ENCODE data around the gene VAV3.
A peak's percentile ranks its signal among the peaks of the same experiment; 100 is the strongest.

The VAV3 gene

DNA sequence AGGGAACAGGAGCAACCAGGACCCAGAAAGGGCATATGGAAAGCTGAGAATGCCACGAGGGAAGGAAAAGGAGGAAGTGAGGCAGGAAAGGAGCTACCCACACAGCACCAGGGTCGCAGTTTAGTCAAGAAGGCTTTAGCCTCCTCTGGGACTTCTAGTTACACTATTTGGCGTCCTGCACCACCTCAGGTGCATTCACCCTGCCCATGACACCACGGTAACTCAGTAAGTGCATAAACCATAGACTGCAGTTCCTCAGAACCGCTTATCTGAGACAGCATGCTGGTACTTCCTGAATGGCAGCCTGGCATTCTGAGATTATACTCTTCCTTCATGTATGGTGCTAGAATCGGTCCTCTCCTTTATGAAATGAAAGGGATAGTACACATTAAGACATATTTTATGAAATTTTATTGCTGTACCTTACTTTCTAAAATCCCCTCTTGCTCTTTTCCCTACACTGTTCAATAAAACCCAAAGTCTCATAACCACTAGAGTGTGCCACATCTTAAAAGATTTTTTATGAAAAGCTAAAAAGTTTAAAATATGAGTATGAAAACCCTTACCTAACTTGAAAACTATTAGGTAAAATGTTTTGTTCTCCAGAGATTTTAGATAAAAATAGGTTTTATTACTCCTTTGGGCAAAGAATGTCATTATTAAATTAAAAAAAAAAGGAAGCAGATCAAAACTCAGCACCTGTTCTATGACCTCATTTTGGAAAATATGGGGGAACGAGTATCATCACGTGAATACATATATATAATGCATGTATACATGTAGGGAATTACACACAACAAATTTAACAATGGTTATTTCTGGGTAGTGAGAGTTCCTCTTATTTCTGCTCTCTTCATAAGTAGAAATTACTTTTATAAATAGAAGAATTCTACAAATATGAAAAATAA, 67.3 kb downstream of the VAV3 start:
- peak in 1 of 2 experiments; percentile 37 for DNase-seq (ENCODE audit: low read depth in 1 of 2, low spot score in 1 of 2)
- H3K27me3 ChIP-seq (ENCODE audit: insufficient read depth, poor library complexity, severe bottlenecking), result no peaks in the 10 kb centered on the region
- TF ChIP-seq, protein P1, sequence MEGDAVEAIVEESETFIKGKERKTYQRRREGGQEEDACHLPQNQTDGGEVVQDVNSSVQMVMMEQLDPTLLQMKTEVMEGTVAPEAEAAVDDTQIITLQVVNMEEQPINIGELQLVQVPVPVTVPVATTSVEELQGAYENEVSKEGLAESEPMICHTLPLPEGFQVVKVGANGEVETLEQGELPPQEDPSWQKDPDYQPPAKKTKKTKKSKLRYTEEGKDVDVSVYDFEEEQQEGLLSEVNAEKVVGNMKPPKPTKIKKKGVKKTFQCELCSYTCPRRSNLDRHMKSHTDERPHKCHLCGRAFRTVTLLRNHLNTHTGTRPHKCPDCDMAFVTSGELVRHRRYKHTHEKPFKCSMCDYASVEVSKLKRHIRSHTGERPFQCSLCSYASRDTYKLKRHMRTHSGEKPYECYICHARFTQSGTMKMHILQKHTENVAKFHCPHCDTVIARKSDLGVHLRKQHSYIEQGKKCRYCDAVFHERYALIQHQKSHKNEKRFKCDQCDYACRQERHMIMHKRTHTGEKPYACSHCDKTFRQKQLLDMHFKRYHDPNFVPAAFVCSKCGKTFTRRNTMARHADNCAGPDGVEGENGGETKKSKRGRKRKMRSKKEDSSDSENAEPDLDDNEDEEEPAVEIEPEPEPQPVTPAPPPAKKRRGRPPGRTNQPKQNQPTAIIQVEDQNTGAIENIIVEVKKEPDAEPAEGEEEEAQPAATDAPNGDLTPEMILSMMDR (IDR thresholded peaks at IDR 0.05; ENCODE audit: insufficient read depth, low read length), result no peak
- TF ChIP-seq GABPA (IDR thresholded peaks at IDR 0.05; ENCODE audit: low read depth), result no peak
- no peak for TF ChIP-seq POLR2AphosphoS5 (IDR thresholded peaks at IDR 0.05; ENCODE audit: low read depth)
- TF ChIP-seq, protein P2, sequence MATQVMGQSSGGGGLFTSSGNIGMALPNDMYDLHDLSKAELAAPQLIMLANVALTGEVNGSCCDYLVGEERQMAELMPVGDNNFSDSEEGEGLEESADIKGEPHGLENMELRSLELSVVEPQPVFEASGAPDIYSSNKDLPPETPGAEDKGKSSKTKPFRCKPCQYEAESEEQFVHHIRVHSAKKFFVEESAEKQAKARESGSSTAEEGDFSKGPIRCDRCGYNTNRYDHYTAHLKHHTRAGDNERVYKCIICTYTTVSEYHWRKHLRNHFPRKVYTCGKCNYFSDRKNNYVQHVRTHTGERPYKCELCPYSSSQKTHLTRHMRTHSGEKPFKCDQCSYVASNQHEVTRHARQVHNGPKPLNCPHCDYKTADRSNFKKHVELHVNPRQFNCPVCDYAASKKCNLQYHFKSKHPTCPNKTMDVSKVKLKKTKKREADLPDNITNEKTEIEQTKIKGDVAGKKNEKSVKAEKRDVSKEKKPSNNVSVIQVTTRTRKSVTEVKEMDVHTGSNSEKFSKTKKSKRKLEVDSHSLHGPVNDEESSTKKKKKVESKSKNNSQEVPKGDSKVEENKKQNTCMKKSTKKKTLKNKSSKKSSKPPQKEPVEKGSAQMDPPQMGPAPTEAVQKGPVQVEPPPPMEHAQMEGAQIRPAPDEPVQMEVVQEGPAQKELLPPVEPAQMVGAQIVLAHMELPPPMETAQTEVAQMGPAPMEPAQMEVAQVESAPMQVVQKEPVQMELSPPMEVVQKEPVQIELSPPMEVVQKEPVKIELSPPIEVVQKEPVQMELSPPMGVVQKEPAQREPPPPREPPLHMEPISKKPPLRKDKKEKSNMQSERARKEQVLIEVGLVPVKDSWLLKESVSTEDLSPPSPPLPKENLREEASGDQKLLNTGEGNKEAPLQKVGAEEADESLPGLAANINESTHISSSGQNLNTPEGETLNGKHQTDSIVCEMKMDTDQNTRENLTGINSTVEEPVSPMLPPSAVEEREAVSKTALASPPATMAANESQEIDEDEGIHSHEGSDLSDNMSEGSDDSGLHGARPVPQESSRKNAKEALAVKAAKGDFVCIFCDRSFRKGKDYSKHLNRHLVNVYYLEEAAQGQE (IDR thresholded peaks at IDR 0.05; ENCODE audit: insufficient replicate concordance, low read depth), result no peak
- peak; percentile 89 for TF ChIP-seq SPI1 (IDR thresholded peaks at IDR 0.05; ENCODE audit: borderline replicate concordance, low read depth)
- H3K4me3 ChIP-seq (replicated peaks; ENCODE audit: insufficient read depth, low read length), result no peak overlapping the region
- peak overlapping the region; percentile 70 for H3K27ac ChIP-seq (replicated peaks)

DNA sequence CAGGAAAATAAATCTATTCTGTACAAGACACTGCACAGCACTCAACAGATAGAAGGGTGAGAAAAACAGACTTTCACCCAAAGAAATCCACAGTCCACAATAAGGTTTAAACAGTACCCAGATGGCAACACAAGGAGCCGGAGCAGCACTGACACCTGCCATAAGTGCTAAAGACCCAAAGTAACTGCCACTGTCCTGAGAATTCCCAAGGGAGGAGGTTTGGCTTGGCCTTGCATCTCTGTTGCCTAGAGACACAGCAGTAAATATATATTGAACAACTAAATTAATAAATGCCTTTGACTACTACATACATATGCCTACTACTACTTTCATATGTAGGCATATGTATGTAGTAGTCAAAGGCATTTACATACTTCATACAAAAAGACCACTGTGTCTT, 68.0 kb downstream of the VAV3 start:
- TF ChIP-seq, protein P2 (IDR thresholded peaks at IDR 0.05; ENCODE audit: insufficient replicate concordance, low read depth), result no peak
- TF ChIP-seq, protein P1 (IDR thresholded peaks at IDR 0.05; ENCODE audit: insufficient read depth, low read length), result no peak
- TF ChIP-seq SPI1 (IDR thresholded peaks at IDR 0.05; ENCODE audit: borderline replicate concordance, low read depth) (no peak), GABPA (IDR thresholded peaks at IDR 0.05; ENCODE audit: low read depth) (no peak), POLR2AphosphoS5 (IDR thresholded peaks at IDR 0.05; ENCODE audit: low read depth) (no peak)
- Histone ChIP-seq H3K4me3 (replicated peaks; ENCODE audit: insufficient read depth, low read length) (no peak overlapping the region), H3K27ac (replicated peaks) (peak overlapping the region; percentile 70), H3K27me3 (ENCODE audit: insufficient read depth, poor library complexity, severe bottlenecking) (no peaks in the 10 kb centered on the region)
- DNase-seq (ENCODE audit: low read depth in 1 of 2, low spot score in 1 of 2), result no peak

DNA sequence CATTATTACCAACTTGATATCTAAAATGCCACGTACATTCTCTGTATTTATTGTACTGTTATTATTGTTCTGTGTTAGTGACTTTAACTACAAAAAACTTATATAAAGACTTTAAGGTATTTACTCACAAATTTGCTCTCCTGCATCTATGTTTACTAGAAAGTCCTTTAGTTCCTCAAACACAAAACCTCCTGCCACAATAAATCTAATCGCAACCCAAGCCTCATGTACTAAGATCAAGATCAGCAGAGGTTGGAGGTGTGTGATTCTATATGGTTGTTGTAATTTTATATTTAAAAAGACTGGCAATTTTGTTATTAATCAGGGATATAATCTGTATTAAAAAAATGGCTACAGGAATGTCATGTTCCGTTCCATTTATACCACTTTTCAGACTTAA, 68.6 kb downstream of the VAV3 start:
- TF ChIP-seq, protein P2 (IDR thresholded peaks at IDR 0.05; ENCODE audit: insufficient replicate concordance, low read depth), result no peak
- TF ChIP-seq, protein P1 (IDR thresholded peaks at IDR 0.05; ENCODE audit: insufficient read depth, low read length), result no peak
- TF ChIP-seq POLR2AphosphoS5 (IDR thresholded peaks at IDR 0.05; ENCODE audit: low read depth), result no peak
- no peak for TF ChIP-seq GABPA (IDR thresholded peaks at IDR 0.05; ENCODE audit: low read depth)
- H3K27ac ChIP-seq (replicated peaks), result no peak overlapping the region
- no peak for DNase-seq (ENCODE audit: low read depth in 1 of 2, low spot score in 1 of 2)
- H3K4me3 ChIP-seq (replicated peaks; ENCODE audit: insufficient read depth, low read length), result no peak overlapping the region
- no peaks in the 10 kb centered on the region for H3K27me3 ChIP-seq (ENCODE audit: insufficient read depth, poor library complexity, severe bottlenecking)
